ENCODE results near the gene ALDH7A1.

The ALDH7A1 gene

DNA sequence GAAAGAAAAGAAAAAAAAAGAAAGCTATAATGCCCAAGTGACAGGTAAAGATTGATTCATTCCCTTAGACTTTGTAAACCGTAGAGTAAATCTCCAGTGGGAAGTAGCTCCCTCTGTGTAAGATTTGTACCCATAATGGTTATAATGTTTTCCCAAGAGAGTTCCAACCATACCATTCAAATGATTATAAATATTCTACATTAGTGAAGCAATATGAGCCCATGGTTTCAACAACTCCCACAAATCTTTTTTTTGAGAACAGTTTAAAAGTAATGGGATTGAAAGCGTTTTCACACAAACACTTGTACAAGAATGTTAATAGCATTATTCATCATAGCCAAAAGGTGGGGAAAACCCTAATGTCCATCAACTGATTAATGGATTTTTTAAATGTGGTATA lies 113.8 kb downstream of the ALDH7A1 start:
- TF ChIP-seq, protein P1, sequence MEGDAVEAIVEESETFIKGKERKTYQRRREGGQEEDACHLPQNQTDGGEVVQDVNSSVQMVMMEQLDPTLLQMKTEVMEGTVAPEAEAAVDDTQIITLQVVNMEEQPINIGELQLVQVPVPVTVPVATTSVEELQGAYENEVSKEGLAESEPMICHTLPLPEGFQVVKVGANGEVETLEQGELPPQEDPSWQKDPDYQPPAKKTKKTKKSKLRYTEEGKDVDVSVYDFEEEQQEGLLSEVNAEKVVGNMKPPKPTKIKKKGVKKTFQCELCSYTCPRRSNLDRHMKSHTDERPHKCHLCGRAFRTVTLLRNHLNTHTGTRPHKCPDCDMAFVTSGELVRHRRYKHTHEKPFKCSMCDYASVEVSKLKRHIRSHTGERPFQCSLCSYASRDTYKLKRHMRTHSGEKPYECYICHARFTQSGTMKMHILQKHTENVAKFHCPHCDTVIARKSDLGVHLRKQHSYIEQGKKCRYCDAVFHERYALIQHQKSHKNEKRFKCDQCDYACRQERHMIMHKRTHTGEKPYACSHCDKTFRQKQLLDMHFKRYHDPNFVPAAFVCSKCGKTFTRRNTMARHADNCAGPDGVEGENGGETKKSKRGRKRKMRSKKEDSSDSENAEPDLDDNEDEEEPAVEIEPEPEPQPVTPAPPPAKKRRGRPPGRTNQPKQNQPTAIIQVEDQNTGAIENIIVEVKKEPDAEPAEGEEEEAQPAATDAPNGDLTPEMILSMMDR (IDR thresholded peaks at IDR 0.05): no peak
- H3K4me1 ChIP-seq (ENCODE audit: control insufficient read depth in 1 of 2, insufficient read depth in 1 of 2, low read depth in 1 of 2, low read length in 1 of 2): no peaks in the 10 kb centered on the region
- no peaks in the 10 kb centered on the region for H3K36me3 ChIP-seq

More for the DNA sequence above, 113.8 kb downstream of the ALDH7A1 start:
- Histone ChIP-seq H3K27me3 (no peaks in the 10 kb centered on the region), H3K9me3 (no peaks in the 10 kb centered on the region), H3K27ac (no peak overlapping the region), H3K4me3 (ENCODE audit: low read depth in 1 of 2, low read length in 1 of 2) (no peak overlapping the region)
